Activated T-cell treated with anti-CD3 and anti-CD28 coated beads, Interleukin-2, amount 50 U/mL, for 24 hours (primary cell): ENCODE results near the gene MYLK.
"Not testable (repeated sequence)": the region's sequence is repeated elsewhere in the genome, so short reads cannot be mapped to it uniquely, and the experiment has no call there.

Experiments
- DNase-seq: peaks from one replicate; pipeline ENCODE4 v3.0.0-alpha.2; 2020
- H3K27ac Mint-ChIP-seq: 2 replicates; pipeline ENCODE4 v1.8.0; 2020; ENCODE audit warnings: mild to moderate bottlenecking, mixed read lengths
- H3K27me3 Mint-ChIP-seq: 2 replicates; pipeline ENCODE4 v1.8.0; 2020; ENCODE audit warnings: mixed read lengths
- H3K36me3 Mint-ChIP-seq: 2 replicates; pipeline ENCODE4 v1.8.0; 2020; ENCODE audit warnings: low read depth, mixed read lengths
- H3K4me1 Mint-ChIP-seq: 2 replicates; pipeline ENCODE4 v1.8.0; 2020; ENCODE audit warnings: low read depth, mixed read lengths
- H3K4me3 Mint-ChIP-seq: 2 replicates; pipeline ENCODE4 v1.8.0; 2020; ENCODE audit warnings: mild to moderate bottlenecking, moderate library complexity, mixed read lengths
- H3K9me3 Mint-ChIP-seq: 2 replicates; pipeline ENCODE4 v1.8.0; 2020; ENCODE audit warnings: mixed read lengths

The MYLK gene

DNA sequence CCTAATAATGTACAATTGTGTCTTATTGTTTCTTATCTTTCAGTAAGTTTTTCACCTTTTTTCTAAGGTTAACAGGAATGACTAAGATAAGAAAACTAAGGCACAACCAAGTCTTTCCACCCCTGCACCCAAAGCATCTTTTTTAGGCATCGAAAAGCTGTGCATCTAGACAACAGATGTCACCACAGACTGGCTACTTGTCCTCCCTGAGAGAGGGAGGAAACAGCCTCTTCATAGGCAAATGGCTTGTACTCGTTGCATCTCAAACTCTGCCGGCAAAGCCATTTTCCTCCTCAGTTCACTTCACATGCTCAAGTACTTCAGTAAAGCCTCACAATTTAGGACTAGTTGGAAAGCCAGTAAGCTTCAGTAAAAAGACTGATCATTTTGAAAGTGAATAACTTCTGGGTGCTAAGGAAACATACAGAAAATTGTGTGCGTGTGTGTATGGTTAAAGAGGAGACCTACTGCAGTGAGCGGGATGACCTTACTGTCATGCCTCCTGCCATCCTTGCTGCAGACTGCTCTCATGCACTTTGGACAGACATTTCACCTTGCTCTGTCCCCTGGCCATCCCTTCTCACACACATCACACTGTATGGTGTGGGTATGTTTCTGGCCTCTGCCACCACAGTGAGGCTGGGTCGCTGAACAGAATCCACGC, 262.8 kb downstream of the MYLK start:
- Mint-ChIP-seq H3K4me3 (no peak overlapping the region), H3K27ac (no peak overlapping the region), H3K27me3 (no peaks in the 10 kb centered on the region), H3K9me3 (no peaks in the 10 kb centered on the region), H3K4me1 (no peaks in the 10 kb centered on the region), H3K36me3 (no peaks in the 10 kb centered on the region)
- no peak for DNase-seq

DNA sequence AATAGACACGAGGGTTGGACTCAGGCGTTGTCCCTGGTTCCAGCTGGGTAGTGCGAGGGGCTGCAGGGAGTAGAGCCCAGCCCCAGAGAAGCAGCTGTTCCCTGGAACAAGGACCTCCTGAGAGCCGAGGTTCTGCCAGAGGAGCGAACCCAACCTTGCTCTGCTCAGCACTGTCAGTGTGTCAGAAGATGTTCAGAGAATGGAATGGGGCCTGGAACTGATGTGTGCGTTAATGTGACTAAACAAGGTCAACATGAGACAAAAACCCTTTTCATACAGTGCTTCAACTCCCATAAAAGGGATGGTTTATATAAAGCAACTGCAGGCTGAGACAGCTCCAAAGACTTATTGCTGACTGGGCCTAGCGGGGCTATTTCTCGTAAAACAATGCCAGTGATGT, 263.8 kb downstream of the MYLK start:
- H3K36me3 Mint-ChIP-seq = no peaks in the 10 kb centered on the region
- H3K4me3 Mint-ChIP-seq = no peak overlapping the region
- no peaks in the 10 kb centered on the region for H3K27me3 Mint-ChIP-seq
- no peaks in the 10 kb centered on the region for H3K9me3 Mint-ChIP-seq
- no peaks in the 10 kb centered on the region for H3K4me1 Mint-ChIP-seq
- DNase-seq = no peak
- no peak overlapping the region for H3K27ac Mint-ChIP-seq

DNA sequence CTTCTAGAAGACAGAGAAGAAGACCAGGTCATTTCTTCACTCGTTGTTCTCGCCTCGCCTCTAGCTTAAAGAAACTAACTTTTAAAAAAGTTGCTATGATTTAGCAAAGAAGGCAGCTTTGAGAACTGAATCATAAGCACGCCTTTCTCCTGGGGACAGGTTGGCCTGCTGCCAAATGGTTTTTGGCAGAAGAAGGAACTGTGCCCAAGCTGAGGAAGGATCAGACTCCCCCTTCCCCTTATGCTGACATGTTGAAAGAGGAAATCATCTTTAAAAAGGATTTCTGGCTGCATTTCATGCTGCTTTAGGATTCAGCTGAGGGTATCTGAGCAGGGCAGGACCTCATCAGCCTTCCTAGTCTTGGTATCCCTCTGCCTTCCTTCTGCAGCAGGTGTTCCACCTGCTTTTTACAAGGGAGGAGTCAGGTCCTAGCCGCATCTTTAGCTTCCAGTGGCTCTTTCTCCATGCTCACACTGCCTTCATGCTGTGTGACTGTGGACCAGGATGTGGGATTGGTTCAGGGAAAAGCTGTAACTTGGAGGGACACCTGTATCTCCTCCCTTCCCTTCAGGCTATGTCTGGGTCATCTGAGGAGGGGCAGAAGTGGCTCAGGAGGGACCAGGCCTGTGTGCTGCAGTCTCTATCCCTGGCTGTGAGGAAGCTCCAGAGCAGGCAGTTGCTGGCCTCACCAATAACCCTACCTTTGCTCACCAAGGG, 265.2 kb downstream of the MYLK start:
- Mint-ChIP-seq H3K27ac (no peak overlapping the region), H3K4me3 (no peak overlapping the region), H3K27me3 (no peaks in the 10 kb centered on the region), H3K9me3 (no peaks in the 10 kb centered on the region), H3K4me1 (no peaks in the 10 kb centered on the region), H3K36me3 (peaks cover 5% of the 10 kb centered on the region)
- no peak for DNase-seq

DNA sequence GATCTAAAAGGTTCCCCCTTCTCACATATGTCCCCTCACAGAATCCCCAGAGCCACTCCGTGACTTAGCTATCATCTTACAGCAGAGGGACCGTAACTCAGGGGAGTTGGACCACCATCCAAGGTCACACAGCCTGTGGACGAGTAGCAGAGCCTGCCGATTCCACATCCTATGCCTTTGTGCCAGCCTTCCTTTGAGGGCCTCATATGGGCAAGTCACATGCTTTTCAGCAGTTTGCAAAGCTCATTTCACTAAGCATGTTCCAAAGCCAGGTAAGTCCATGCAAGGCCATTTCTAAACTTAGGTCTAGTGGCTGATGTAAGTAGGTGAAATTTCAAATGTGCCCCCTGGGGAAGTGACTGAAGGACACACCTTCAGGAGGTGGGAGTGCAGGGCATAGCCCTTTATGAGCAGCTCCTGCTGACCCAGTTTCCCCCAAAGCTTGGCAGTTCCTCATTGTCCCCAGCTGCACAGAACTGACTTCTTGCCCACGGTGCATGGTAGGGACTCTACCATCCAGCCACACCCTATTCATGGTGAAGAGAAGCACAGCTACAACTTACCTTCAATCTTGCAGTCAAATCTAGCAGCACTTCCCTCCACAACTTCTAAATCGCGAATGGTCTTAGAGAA, 265.9 kb downstream of the MYLK start:
- no peak overlapping the region for H3K27ac Mint-ChIP-seq
- no peak for DNase-seq
- H3K4me3 Mint-ChIP-seq = no peak overlapping the region
- H3K4me1 Mint-ChIP-seq = no peaks in the 10 kb centered on the region
- H3K36me3 Mint-ChIP-seq = peaks cover 13% of the 10 kb centered on the region
- H3K9me3 Mint-ChIP-seq = no peaks in the 10 kb centered on the region
- no peaks in the 10 kb centered on the region for H3K27me3 Mint-ChIP-seq

DNA sequence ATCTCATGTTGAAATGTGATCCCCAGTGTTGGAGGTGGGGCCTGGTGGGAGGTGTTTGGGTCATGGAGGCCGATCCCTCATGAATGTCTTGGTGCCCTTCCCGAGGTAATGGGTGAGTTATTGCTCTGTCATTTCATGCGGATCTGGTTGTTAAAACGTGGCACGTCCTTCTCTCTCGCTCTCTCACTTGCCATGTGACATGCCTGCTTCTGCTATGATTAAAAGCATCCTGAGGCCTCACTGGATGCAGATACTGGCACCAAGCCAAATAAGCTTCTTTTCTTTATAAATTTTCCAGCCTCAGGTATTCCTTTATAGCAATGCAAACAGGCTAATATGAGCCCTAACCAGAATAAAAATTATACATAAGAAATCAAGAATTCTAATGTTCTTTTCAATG, 267.5 kb downstream of the MYLK start:
- no peak overlapping the region for H3K27ac Mint-ChIP-seq
- no peaks in the 10 kb centered on the region for H3K27me3 Mint-ChIP-seq
- no peaks in the 10 kb centered on the region for H3K9me3 Mint-ChIP-seq
- no peaks in the 10 kb centered on the region for H3K4me1 Mint-ChIP-seq
- peaks cover 28% of the 10 kb centered on the region for H3K36me3 Mint-ChIP-seq
- no peak for DNase-seq
- no peak overlapping the region for H3K4me3 Mint-ChIP-seq

DNA sequence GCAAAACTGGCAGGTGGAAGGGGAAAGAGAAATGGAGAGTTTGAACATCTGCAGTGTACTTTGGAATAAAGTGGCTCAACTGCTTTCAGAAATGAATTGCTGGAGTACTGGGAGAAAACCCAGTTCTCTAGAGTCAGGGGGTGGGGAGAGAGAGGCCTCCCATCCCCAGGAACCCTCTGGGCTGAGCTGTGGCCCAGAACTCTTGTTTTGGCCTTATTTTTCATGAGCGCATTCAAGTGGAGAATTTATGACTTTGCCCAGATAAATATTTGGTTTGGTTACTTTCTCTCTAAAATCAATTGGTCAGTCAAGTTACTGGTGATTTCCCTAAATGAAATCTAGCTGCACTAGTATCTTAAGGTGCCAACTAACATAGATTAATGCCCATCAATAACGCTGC, 270.6 kb downstream of the MYLK start:
- no peak overlapping the region for H3K4me3 Mint-ChIP-seq
- no peak overlapping the region for H3K27ac Mint-ChIP-seq
- peaks cover 1% of the 10 kb centered on the region for H3K4me1 Mint-ChIP-seq
- H3K27me3 Mint-ChIP-seq = no peaks in the 10 kb centered on the region
- H3K9me3 Mint-ChIP-seq = no peaks in the 10 kb centered on the region
- DNase-seq = no peak
- peaks cover 44% of the 10 kb centered on the region for H3K36me3 Mint-ChIP-seq

DNA sequence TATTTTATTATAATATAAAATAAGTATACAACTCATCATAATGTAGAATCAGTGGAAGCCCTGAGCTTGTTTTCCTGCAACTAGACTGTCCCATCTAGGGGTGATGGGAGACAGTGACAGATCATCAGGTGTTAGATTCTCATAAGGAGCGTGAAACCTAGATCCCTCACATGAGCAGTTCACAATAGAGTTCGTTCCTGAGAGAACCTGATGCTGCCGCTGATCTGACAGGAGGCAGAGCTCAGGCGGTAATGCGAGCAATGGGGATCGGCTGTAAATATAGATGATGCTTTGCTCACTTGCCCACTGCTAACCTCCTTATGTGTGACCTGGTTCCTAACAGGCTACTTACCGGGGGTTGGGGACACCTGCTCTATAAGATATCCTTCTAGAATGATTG, 272.5 kb downstream of the MYLK start:
- H3K27ac Mint-ChIP-seq, H3K27me3 Mint-ChIP-seq, DNase-seq, H3K4me3 Mint-ChIP-seq, H3K9me3 Mint-ChIP-seq, H3K4me1 Mint-ChIP-seq: not testable (repeated sequence)
- H3K36me3 Mint-ChIP-seq = peaks cover 50% of the 10 kb centered on the region

DNA sequence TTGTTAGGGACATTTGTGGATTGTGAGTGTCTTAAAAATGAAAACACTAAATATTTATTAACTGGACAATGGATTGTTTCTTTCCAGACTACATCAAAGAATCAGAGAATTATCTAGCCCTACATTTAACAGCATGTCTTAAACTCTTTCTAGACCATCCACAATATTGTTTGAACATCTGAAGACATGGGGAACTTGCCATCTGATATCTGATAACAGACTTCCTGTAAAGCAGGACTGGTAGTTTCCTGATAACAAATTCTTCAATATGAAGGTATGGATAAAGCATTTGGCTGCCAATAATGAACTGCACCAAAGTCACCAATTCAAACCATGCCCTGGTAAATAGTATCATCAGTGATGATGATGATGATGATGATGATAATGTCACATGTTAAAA, 273.1 kb downstream of the MYLK start:
- Mint-ChIP-seq H3K4me3 (no peak overlapping the region), H3K27me3 (no peaks in the 10 kb centered on the region), H3K4me1 (peaks cover 8% of the 10 kb centered on the region), H3K36me3 (peaks cover 53% of the 10 kb centered on the region), H3K27ac (no peak overlapping the region), H3K9me3 (no peaks in the 10 kb centered on the region)
- DNase-seq = no peak

DNA sequence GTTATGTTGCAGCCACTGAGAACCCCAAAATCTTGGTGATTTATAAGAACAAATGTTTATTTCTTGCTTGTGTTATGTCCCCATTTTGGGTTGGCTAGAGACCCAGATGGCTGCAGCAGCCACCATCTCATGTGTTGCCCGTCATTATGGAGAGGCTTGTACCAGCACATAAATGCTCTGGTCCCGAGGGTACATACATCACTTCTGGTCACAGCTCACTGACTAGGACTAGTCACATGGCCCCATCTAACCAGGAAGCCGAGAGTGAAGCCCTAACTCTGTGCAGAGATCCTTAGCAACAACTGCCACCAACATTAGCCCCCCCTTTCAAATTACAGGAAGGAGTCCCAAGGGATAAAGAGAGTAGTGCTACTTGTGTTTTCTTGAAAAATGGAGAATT, 273.8 kb downstream of the MYLK start:
- no peak for DNase-seq
- Mint-ChIP-seq H3K27me3 (no peaks in the 10 kb centered on the region), H3K4me3 (no peak overlapping the region), H3K9me3 (no peaks in the 10 kb centered on the region), H3K27ac (no peak overlapping the region), H3K4me1 (peaks cover 13% of the 10 kb centered on the region), H3K36me3 (peaks cover 53% of the 10 kb centered on the region)

DNA sequence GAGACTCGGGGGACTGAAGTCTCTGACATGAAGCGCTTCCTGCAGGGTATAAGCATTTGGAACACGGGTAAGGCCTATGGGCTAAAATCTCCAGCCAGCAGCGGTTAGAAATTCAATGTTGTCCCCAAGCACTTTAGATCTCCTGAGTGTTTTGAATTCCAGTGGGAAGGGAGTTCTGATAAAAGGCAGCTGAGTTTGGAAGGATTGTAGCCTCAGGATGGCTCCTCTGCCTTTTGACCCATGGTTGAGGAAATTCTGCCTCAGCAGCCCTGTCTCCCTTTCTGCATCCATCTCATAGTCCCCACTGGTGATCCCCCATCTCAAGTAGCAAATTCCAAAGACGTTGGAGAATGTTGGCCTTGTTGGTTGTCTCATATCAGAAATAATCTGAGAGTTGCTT, 275.1 kb downstream of the MYLK start:
- no peaks in the 10 kb centered on the region for H3K9me3 Mint-ChIP-seq
- H3K27ac Mint-ChIP-seq = no peak overlapping the region
- no peak for DNase-seq
- H3K36me3 Mint-ChIP-seq = peaks cover 49% of the 10 kb centered on the region
- no peak overlapping the region for H3K4me3 Mint-ChIP-seq
- H3K27me3 Mint-ChIP-seq = no peaks in the 10 kb centered on the region
- peaks cover 21% of the 10 kb centered on the region for H3K4me1 Mint-ChIP-seq

DNA sequence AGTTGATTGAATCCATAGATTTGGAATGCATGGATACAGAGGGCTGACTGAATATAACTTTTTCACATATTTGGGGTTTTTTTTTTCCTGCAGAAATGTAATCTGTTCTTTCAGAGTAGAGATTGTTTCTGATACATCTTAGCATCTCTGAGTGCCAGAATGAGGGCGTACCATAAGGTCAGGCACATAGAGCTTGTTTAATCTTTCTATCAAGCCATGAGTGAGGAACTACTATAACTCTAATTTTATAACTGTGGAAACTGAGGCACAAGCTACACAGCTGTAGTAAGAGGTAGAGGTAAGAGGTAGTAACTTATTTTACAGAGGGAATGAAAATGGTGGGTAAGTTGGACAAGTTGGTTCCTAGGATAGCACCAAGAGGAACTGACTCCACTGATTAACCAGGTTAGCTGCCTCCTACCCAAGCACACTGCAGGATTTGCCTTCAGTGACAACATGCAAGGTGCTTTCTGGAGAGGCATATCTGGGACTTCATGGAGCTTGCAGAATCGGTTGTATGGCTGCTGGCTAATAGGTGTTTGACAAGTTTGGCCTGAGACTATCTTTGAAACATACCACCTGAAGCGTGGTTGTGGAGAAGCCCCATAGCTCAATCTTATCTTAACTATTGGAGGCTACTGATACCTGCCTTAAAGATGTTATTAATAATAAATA, 275.7 kb downstream of the MYLK start:
- Mint-ChIP-seq H3K9me3 (no peaks in the 10 kb centered on the region), H3K27me3 (no peaks in the 10 kb centered on the region), H3K27ac (no peak overlapping the region)

DNA sequence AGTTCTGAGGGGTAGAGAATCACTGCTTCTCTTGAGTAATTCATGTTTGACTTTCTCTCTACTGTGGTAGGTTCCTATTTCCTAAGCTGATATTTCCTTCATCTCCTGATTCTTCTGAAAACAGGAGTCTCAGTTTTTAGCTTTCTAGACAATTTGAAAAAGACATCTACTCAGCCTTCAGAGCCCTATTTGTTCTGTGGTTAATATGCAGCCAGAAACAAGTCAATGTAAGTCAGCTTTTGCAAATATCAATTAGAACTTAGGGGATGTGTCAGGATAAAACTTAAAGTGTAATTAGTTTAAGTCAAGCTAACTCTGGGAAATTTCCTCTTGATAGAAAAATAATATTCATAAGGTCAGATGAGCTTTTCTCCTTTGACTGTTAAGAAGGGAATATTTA, 277.6 kb downstream of the MYLK start:
- DNase-seq = no peak
- H3K9me3 Mint-ChIP-seq = no peaks in the 10 kb centered on the region
- H3K4me3 Mint-ChIP-seq = no peak overlapping the region
- H3K36me3 Mint-ChIP-seq = peaks cover 26% of the 10 kb centered on the region
- H3K4me1 Mint-ChIP-seq = peaks cover 21% of the 10 kb centered on the region
- H3K27ac Mint-ChIP-seq = no peak overlapping the region
- H3K27me3 Mint-ChIP-seq = no peaks in the 10 kb centered on the region

More for the DNA sequence above, 275.7 kb downstream of the MYLK start:
- H3K36me3 Mint-ChIP-seq = peaks cover 42% of the 10 kb centered on the region
- H3K4me3 Mint-ChIP-seq = no peak overlapping the region
- peaks cover 21% of the 10 kb centered on the region for H3K4me1 Mint-ChIP-seq
- no peak for DNase-seq

DNA sequence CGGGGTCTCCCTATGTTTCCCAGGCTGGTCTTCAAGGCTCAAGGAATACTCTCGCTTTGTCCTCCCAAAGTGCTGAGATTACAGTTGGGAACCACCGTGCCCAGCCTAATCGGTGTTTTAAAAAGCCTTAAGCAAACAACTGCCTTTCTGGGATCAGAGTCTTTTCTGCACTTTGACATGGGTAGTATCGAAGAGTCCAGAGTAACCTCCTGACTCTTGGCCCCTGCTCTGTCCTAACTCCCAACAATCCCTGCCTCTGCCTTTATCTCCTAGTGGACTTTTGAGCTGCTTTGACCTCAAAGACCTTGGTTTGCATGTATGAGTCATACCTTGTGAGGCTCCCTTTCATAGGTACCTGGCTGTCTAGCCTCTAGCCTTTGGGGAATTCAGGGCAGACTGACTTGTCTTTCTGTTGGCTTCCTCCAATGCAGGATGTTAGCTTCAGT, 278.3 kb downstream of the MYLK start:
- Mint-ChIP-seq H3K27ac (no peak overlapping the region), H3K4me1 (peaks cover 21% of the 10 kb centered on the region), H3K36me3 (peaks cover 26% of the 10 kb centered on the region), H3K9me3 (no peaks in the 10 kb centered on the region), H3K4me3 (no peak overlapping the region), H3K27me3 (no peaks in the 10 kb centered on the region)
- DNase-seq = no peak

DNA sequence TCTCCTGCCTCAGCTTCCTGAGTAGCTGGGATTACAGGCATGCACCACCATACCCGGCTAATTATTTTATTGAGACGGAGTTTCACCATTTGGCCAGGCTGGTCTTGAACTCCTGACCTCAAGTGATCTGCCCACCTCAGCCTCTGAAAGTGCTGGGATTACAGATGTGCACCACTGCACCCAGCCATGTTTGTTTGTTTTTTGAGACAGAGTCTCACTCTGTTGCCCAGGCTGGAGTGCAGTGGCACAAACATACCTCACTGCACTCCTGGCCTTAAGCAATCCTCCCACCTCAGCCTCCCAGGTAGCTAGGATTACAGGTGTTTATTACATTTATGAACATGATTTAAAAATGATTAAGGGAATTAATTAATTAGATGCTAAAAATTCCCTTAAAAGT, 281.0 kb downstream of the MYLK start:
- not testable (repeated sequence) for H3K27ac Mint-ChIP-seq, H3K27me3 Mint-ChIP-seq, H3K9me3 Mint-ChIP-seq, DNase-seq, H3K4me3 Mint-ChIP-seq
- Mint-ChIP-seq H3K4me1 (peaks cover 20% of the 10 kb centered on the region), H3K36me3 (peaks cover 22% of the 10 kb centered on the region)

DNA sequence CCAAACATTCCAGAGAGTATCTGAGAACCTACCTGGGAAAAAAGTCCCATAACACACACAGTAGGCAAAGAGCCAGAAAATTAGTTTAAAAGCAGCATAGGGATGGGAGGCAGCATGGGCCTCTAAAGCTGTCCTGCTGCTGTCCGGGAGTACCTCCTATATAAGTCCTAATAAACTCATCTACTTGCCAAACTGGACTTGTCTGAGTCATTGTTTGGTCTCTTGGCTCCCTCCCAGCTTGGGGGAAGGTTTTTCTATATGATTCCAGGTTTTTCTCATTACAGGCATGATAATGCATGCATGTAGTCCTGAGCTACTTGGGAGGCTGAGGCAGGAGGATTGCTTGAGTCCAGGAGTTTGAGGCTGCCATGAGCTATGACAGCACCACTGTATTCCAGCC, 281.8 kb downstream of the MYLK start:
- no peak overlapping the region for H3K27ac Mint-ChIP-seq
- H3K27me3 Mint-ChIP-seq = no peaks in the 10 kb centered on the region
- no peak overlapping the region for H3K4me3 Mint-ChIP-seq
- DNase-seq = no peak
- peaks cover 20% of the 10 kb centered on the region for H3K4me1 Mint-ChIP-seq
- no peaks in the 10 kb centered on the region for H3K9me3 Mint-ChIP-seq
- H3K36me3 Mint-ChIP-seq = peaks cover 20% of the 10 kb centered on the region
